Measurements from ENCODE around the gene ARHGEF17.

ARHGEF17 gene

GRCh38 chr11:73379189-73379880 is 71.3 kb downstream of the ARHGEF17 start:
- DNase-seq (ENCODE audit: low read depth in 1 of 2, low spot score in 1 of 2), result no peak

GRCh38 chr11:73380331-73380730 is 72.3 kb downstream of the ARHGEF17 start:
- DNase-seq (ENCODE audit: low read depth in 1 of 2, low spot score in 1 of 2), result no peak

GRCh38 chr11:73380897-73381410 is 72.9 kb downstream of the ARHGEF17 start:
- DNase-seq (ENCODE audit: low read depth in 1 of 2, low spot score in 1 of 2), result no peak

DNA sequence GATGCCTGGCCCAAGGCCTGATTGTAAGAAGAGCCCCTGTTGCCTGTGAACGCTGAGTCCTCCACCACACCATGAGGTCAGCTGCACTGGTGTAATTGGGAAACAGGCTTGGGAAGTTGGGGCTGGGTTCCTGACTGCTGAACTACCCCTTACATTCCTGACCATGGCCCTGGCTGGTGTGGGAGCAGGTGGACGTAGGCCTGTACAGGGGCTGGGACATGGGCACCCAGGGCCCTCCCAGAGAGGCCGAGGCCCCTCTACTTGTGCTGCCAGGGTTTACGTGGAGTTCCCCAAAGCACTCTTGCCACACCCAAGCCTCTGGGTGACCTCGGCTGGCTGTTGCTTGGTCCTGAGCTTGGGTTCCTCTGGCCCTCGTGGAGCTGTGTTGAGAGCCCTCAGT is 73.5 kb downstream of the ARHGEF17 start:
- DNase-seq (ENCODE audit: low read depth in 1 of 2, low spot score in 1 of 2), result no peak

DNA sequence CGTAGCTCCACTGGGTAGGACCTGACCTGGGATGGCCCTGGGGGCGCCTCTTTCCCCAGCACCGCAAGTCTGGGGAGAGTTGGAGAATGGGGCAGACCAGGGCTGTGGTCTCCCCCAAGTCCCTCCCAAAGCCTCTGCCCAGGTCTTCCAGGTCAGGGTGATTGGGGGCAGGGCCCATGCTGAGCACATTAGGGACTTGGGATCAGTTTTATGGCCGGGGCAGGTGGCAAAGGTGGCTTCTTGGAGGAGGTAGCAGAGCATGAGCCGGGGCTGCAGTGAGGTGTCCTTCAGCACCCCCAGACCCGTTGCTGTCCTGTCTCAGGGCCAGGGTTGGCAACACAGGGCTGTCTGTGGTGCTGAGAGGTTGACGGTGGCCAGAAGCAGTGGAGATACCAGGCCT is 74.1 kb downstream of the ARHGEF17 start:
- no peak for DNase-seq (ENCODE audit: low read depth in 1 of 2, low spot score in 1 of 2)

DNA sequence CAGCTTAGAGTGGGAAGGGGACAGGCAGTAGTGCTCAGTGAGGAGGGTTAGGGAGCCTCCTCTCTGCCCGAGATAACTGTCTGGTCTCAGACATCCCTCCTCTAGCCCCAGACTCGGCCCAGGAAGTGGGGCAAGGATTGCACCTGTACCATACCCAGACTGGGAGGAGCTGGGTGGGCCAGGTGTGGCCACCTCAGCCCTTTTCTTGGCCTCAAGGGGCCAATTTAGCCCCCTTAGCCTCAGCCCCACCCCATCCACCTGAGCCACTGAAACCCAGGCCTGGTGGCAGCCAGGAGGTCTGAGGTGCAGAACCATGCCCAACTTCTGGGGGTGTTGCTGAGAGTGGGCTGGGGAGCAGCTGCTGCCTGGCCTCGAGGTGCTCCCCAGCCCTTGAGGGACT is 74.7 kb downstream of the ARHGEF17 start:
- DNase-seq (ENCODE audit: low read depth in 1 of 2, low spot score in 1 of 2), result no peak

- DNase-seq (ENCODE audit: low read depth in 1 of 2, low spot score in 1 of 2), result no peak
Observed at GRCh38 chr11:73383249-73384124, 75.4 kb downstream of the ARHGEF17 start.

GRCh38 chr11:73384125-73384441 is 76.0 kb downstream of the ARHGEF17 start:
- DNase-seq (ENCODE audit: low read depth in 1 of 2, low spot score in 1 of 2), result no peak

DNA sequence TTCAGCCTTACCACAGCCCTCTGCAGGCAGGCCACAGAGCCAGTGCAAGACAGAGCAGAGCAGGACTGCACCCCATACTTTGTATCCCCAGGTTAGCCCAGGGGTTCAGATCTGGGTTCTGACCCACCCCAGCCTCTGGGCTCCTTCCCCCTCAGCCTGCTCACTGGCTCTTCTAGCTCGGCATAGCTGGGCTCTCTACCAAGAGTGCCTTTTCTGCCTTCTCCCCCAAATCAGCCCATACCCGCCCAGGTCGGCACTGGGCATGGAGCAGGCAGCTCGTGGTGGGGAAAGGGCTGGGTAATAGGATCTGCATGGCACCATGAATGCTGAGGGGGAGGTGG is 76.4 kb downstream of the ARHGEF17 start:
- DNase-seq (ENCODE audit: low read depth in 1 of 2, low spot score in 1 of 2), result no peak

DNA sequence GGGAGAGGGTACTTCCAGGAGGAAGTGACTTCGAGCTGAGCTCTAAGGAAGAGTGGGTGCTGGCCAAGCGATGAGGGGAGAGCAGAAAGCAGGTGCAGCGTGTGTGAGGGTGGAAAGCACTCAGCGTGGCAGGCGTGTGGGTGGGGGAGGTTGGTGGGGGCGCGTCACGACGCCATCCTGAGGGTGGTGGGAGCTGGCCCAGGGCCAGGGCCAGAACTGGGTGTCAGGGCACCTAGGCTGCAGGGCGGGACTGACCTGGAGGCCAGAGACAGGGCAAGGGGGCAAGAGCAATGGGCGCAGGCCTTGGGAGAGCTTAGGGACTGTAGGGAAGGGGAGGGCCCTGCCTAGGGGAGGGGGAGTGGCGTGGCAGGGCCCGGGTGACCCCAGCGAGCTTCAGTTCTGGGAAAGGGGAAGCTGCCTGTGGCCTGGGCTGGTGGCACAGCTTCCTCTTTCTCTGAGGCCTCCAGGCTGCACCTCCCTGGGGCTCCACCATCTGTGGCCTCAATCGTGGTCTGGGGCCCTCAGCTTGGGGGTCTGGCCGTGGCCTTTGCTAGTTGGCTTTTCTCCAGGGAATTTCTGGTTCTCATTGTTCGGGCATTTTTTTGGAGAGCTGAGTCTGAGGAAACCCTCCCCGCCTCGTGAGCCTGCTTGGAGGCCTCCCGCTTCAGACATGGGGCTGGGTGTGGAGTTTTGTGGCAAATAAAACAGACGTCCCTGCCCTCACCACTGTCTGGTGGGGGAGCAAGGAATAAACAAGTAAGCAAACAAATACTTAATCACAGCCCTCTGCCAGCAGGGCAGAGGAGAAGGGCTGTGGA is 77.0 kb downstream of the ARHGEF17 start:
- no peak for DNase-seq (ENCODE audit: low read depth in 1 of 2, low spot score in 1 of 2)

DNA sequence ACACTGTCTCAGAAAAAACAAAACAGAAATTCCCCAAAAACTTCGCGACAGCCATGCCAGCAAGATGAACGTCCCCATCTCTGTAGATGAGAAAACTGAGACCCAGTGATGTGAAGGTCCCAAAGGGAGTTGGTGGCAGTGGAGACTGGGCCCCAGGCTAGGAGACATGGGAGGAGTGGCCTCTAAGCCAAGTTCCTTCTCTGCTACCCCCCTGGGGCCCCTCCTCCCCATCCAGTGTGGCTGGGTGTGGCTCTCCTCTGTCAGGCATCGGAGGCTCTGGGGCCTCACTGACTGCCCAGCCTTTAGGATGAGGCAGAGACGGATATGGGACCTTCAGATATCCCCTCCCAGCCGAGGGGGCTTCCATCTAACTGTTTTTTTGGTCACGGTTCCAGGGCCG is 77.9 kb downstream of the ARHGEF17 start:
- no peak for DNase-seq (ENCODE audit: low read depth in 1 of 2, low spot score in 1 of 2)

DNA sequence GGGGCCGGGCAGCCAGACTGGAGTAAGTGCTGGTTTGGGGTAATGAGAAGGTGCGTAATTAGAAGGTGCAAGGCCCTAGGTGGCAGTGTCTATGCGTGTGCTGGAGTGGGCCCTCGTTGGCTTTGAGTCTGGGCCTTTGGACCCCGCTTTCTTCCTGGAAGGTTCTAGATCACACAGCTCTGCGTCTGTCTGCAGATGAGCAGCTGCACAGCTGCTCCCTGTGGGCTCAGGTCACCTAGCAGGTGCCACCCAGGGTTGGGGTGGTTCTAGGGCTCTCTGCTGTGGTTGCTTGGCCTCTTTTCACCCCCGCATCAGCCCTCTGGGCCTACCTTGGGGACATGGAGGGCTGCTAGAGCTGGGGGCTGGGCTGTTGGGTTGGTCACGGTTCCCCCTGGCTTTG is 78.5 kb downstream of the ARHGEF17 start:
- DNase-seq (ENCODE audit: low read depth in 1 of 2, low spot score in 1 of 2), result no peak

DNA sequence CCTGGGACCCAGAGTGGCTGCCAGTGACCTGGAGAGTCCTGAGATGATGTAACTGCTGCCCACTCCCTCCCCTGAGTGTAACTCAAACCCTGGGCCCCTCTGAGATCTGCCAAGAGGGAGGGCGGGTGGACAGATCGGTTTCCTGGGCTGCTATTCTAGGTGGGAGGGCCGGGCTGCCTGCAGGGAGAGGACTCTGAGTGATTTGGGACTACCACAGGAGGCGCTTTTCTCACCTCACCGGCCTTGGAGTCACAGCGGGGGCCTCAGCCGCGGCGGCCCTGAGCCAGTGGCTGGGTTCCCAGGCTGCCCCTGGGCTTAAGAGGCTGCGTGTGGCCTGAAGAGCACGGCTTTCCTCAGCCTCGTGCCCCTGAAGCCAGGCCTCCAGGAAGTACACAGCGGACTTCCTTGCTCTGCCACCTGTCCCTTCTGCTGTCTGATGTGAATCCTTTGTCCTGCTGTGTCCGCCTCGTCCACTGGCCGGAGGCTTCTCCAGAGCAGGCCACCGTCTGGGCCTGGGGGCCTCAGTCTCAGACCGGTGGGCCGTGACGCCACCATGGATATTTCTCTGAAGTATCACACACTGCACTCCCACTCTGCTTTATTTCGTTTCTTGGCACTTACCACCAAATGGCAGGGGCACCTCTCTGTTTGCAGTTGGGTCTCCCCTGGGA is 79.7 kb downstream of the ARHGEF17 start:
- DNase-seq (ENCODE audit: low read depth in 1 of 2, low spot score in 1 of 2), result no peak

GRCh38 chr11:73388265-73389133 is 80.4 kb downstream of the ARHGEF17 start:
- DNase-seq (ENCODE audit: low read depth in 1 of 2, low spot score in 1 of 2), result no peak

- DNase-seq (ENCODE audit: low read depth in 1 of 2, low spot score in 1 of 2), result no peak
Observed at GRCh38 chr11:73389134-73389525, 81.1 kb downstream of the ARHGEF17 start.

DNA sequence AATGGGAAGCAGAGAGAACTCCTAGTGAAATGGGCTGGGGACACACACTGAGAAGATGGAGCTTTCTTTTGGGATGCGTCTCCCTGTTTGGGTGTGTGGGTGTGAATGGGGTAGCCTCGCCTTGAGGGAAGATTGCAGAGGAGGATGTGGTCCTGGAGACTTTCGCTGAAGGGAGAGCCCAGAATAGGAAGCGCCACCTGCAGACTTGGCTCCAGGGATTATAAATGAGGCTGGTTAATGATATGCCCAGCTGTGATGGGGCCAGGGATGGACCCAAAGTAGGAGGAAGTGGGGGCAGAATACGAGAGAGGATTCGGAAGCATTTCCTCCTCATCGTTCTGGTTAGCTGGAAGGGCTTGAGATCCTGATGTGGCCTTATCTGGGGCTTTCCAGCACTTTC is 81.8 kb downstream of the ARHGEF17 start:
- DNase-seq (ENCODE audit: low read depth in 1 of 2, low spot score in 1 of 2), result no peak

- DNase-seq (ENCODE audit: low read depth in 1 of 2, low spot score in 1 of 2), result no peak
Observed at GRCh38 chr11:73390601-73391565, 82.8 kb downstream of the ARHGEF17 start.

DNA sequence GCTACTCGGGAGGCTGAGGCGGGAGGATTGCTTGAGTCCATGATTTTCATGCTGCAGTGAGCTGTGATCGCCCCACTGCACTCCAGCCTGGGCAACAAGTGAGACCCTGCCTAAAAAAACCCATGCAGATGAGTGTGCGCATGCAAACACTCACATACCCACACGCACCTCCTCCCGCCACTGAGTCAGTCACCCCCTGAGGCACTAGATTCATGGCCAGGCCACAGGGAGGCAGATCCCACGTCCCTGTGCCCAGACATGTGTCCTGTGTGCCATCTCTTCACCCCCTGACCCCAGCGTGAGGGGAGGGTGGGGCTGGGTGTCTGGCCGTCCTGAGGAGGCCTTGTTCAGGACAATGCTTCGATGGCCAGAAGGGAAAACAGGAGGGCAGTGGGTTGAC is 83.6 kb downstream of the ARHGEF17 start:
- no peak for DNase-seq (ENCODE audit: low read depth in 1 of 2, low spot score in 1 of 2)
